ENCODE results near the gene MYPN.

The MYPN gene

GRCh38 chr10:68090586-68090985 is 18.7 kb upstream of the MYPN start:
- in situ Hi-C loops (cut with MboI; ENCODE audit: low pct_unique_long_range_greater_than_20kb, low sequenced_read_pairs, unreplicated experiment): no loop called here
- no peak for DNase-seq (ENCODE audit: low spot score)
- TF ChIP-seq, protein P1, sequence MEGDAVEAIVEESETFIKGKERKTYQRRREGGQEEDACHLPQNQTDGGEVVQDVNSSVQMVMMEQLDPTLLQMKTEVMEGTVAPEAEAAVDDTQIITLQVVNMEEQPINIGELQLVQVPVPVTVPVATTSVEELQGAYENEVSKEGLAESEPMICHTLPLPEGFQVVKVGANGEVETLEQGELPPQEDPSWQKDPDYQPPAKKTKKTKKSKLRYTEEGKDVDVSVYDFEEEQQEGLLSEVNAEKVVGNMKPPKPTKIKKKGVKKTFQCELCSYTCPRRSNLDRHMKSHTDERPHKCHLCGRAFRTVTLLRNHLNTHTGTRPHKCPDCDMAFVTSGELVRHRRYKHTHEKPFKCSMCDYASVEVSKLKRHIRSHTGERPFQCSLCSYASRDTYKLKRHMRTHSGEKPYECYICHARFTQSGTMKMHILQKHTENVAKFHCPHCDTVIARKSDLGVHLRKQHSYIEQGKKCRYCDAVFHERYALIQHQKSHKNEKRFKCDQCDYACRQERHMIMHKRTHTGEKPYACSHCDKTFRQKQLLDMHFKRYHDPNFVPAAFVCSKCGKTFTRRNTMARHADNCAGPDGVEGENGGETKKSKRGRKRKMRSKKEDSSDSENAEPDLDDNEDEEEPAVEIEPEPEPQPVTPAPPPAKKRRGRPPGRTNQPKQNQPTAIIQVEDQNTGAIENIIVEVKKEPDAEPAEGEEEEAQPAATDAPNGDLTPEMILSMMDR (IDR thresholded peaks at IDR 0.05; ENCODE audit: extremely low read depth, insufficient read depth, missing control alignments): no peak

DNA sequence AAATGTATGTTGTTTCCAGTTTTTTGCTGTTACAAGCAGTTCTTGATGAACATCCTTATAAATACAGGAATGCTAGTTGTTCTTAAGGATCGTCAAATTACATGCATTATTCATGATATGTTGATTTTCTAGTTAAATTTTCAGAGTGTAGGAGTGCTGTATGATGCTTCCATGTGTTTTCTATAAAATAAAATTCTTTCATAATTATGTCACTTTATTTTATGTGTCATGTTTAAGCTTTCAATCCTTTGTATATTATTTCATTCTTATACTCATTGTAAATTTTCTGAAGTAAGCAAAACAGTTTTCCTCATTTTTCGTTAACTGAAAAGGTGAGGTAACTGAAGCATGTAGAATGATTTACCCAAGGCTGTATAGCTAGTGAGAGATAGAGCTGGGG is 16.8 kb upstream of the MYPN start:
- DNase-seq (ENCODE audit: low spot score): no peak
- TF ChIP-seq, protein P1 (IDR thresholded peaks at IDR 0.05; ENCODE audit: extremely low read depth, insufficient read depth, missing control alignments): no peak
- in situ Hi-C loops (cut with MboI; ENCODE audit: low pct_unique_long_range_greater_than_20kb, low sequenced_read_pairs, unreplicated experiment): no loop called here

DNA sequence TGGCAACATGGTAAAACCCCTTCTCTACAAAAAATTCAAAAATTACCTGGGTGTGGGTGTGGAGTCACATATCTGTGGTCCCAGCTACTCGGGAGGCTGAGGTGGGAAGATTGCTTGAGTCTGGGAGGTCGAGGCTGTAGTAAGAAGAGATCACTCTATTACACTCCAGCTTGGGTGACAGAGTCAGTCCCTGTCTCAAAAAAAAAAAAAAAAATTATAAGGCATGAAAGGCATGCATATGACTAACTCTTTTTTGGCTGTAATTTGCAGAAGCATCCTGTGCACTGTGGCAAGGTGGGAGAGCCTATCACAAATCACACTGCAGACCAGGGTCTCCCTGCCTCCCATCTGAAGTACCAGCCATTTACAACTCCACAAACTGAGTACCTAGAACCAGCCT is 14.1 kb upstream of the MYPN start:
- TF ChIP-seq, protein P1 (IDR thresholded peaks at IDR 0.05; ENCODE audit: extremely low read depth, insufficient read depth, missing control alignments): no peak
- in situ Hi-C loops (cut with MboI; ENCODE audit: low pct_unique_long_range_greater_than_20kb, low sequenced_read_pairs, unreplicated experiment): no loop called here
- DNase-seq (ENCODE audit: low spot score): no peak

DNA sequence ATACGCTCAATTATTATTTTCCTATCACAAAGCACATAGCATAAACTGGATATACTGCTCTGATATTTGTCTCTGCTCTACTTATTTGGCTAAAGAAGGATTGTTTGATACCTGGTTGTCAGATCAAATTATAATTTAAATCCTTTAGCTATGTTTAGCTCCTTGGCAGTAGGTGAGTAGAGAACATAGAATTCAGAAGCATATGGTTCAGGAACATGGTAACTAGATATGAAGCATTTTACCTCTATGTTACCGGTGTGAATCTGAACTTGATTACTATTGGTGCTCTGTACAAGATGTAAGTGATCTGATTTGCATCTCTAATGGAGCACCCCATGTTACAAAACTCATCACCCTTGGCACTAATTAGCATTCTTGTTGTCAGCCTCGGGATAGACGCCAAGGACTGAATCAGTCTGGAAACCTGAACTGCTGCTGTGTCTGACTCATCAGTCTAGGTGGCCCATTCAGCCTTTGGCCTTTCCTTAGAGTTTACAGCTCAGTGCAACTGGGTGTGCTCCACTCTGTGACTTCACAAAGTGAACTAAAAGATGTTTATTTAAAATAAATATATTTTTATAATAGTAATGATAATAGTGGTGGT is 12.3 kb upstream of the MYPN start:
- DNase-seq (ENCODE audit: low spot score): no peak
- TF ChIP-seq, protein P1 (IDR thresholded peaks at IDR 0.05; ENCODE audit: extremely low read depth, insufficient read depth, missing control alignments): no peak
- in situ Hi-C loops (cut with MboI; ENCODE audit: low pct_unique_long_range_greater_than_20kb, low sequenced_read_pairs, unreplicated experiment): no loop called here

- in situ Hi-C loops (cut with MboI; ENCODE audit: low pct_unique_long_range_greater_than_20kb, low sequenced_read_pairs, unreplicated experiment): no loop called here
- TF ChIP-seq, protein P1 (IDR thresholded peaks at IDR 0.05; ENCODE audit: extremely low read depth, insufficient read depth, missing control alignments): no peak
- no peak for DNase-seq (ENCODE audit: low spot score)
Observed at GRCh38 chr10:68099736-68100135, 9.6 kb upstream of the MYPN start.

DNA sequence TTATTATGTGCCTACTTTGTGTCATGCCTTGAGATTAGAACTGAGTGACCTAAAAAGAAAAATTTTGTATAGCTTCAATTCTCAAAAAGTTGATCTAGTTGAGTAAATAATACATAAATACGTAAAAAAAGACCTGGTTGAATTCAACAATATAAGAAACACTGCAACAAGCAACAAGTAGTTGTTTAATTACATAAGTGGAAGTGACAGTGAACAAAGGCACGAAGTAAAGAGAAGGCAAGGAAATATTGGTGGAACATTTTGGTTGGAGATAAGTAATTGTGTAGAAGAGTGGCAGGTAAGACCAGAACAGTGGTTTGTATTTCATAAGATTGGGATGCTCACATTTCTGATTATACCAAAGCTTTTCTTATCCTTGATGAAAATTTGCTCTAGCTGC is 8.2 kb upstream of the MYPN start:
- DNase-seq (ENCODE audit: low spot score): no peak
- in situ Hi-C loops (cut with MboI; ENCODE audit: low pct_unique_long_range_greater_than_20kb, low sequenced_read_pairs, unreplicated experiment): no loop called here
- TF ChIP-seq, protein P1 (IDR thresholded peaks at IDR 0.05; ENCODE audit: extremely low read depth, insufficient read depth, missing control alignments): no peak

All from GM13977 (cell line).